Dermis blood vessel endothelial cell (primary cell): Measurements from ENCODE around the gene MTMR12. TPM values are rescaled to one million over a fixed set of nuclear protein-coding genes. Genes with fewer than 3 reads are reported as not detected.

Experiments used
- total RNA-seq: library from RNA; depleted of rRNA; stranded (reverse); fragments of >200 nt; gene quantifications from 2 replicates; pipeline ENCODE4 v1.2.3, GENCODE V29; 2014

MTMR12 gene
- total RNA-seq, 1 donor from 2014 or later: 45.6 TPM

Other genes starting within 250 kb of the MTMR12 start
- 65.9 and 85.9 TPM in 2 replicates for gene GOLPH3, start 138.6 kb downstream of the MTMR12 start, total RNA-seq
- gene ZFR, start 131.8 kb upstream of the MTMR12 start, total RNA-seq: 72.8 and 89.7 TPM in 2 replicates